ENCODE measurements around the gene WDR6. TPM values are rescaled to one million over a fixed set of nuclear protein-coding genes. Genes with fewer than 3 reads are reported as not detected.

WDR6 gene
- polyA plus RNA-seq, 3 donors, result 153 to 177 (median 168) TPM

DNA sequence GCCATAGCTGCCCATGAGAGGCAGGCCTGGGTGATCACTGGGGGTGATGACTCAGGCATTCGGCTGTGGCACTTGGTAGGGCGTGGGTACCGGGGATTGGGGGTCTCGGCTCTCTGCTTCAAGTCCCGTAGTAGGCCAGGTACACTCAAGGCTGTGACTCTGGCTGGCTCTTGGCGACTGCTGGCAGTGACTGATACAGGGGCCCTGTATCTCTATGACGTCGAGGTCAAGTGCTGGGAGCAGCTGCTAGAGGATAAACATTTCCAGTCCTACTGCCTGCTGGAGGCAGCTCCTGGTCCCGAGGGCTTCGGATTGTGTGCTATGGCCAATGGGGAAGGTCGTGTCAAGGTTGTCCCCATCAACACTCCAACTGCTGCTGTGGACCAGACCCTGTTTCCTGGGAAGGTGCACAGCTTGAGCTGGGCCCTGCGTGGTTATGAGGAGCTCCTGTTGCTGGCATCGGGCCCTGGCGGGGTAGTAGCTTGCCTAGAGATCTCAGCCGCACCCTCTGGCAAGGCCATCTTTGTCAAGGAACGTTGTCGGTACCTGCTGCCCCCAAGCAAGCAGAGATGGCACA lies 5.3 kb downstream of the WDR6 start:
- no peak for DNase-seq (ENCODE audit: low read depth in 3 of 3, low spot score in 2 of 3)

DNA sequence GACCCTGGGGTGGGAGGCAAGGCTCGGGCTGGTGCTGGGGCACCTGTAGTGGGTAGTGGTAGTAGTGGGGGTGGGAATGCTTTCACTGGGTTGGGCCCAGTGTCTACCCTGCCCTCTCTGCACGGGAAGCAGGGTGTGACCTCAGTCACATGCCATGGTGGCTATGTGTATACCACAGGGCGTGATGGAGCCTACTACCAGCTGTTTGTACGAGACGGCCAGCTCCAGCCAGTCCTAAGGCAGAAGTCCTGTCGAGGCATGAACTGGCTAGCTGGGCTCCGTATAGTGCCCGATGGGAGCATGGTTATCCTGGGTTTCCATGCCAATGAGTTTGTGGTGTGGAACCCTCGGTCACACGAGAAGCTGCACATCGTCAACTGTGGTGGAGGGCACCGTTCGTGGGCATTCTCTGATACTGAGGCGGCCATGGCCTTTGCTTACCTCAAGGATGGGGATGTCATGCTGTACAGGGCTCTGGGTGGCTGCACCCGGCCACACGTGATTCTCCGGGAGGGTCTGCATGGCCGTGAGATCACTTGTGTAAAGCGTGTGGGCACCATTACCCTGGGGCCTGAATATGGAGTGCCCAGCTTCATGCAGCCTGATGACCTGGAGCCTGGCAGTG lies 6.0 kb downstream of the WDR6 start:
- no peak for DNase-seq (ENCODE audit: low read depth in 3 of 3, low spot score in 2 of 3)

DNA sequence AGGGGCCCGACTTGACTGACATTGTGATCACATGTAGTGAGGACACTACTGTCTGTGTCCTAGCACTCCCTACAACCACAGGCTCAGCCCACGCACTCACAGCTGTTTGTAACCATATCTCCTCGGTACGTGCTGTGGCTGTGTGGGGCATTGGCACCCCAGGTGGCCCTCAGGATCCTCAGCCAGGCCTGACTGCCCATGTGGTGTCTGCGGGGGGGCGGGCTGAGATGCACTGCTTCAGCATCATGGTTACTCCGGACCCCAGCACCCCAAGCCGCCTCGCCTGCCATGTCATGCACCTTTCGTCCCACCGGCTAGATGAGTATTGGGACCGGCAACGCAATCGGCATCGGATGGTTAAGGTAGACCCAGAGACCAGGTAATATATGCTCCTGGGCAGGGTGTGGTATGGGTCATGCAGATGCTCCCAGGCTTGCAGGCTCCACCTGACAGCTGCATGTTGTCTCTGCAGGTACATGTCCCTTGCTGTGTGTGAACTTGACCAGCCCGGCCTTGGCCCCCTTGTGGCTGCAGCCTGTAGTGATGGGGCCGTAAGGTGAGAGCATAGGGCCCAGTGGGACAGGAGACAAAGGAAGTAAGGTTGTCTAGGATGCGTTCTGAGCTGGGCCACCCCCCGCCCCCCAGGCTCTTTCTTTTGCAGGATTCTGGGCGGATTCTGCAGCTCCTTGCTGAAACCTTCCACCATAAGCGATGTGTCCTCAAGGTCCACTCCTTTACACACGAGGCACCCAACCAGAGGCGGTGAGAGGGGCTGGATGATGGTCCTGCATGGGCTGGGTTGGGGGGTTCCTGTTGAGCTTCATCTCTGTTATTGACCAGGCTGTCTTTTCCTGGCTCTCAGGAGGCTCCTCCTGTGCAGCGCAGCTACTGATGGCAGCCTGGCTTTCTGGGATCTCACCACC lies 6.8 kb downstream of the WDR6 start:
- DNase-seq (ENCODE audit: low read depth in 3 of 3, low spot score in 2 of 3), result no peak

DNA sequence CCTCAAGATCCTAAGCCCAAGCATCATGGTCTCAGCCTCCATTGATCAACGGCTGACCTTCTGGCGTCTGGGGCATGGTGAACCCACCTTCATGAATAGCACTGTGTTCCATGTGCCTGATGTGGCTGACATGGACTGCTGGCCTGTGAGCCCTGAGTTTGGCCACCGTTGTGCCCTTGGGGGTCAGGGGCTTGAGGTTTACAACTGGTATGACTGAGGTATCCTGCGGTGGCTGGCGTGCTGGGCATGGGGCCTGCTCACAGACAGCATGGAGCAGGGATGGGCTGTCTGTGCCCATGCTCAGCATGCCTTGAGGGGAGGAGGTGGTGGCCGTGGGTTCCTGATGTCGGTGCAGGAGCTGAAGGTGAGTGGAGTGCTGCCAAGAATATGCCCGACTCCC lies 7.9 kb downstream of the WDR6 start:
- no peak for DNase-seq (ENCODE audit: low read depth in 3 of 3, low spot score in 2 of 3)

DNA sequence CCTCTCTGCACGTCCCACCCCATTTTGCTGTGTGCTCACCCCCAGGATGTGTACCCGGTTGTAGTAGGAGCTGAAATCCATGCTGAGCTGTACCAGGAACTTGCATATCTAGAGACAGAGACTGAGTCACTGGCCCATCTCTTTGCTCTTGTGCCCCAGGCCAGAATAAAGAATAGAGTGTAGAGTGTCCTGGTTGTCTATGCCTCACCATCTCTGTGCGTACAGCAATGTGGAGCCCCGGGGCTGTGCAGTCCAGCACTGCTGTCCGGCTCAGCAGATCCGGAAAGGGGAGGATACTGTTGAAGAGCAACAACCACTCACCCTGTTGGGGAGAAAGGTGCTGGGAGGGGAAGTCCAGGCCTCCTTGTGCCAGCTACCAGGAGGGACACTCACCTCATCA lies 8.6 kb downstream of the WDR6 start:
- no peak for DNase-seq (ENCODE audit: low read depth in 3 of 3, low spot score in 2 of 3)

DNA sequence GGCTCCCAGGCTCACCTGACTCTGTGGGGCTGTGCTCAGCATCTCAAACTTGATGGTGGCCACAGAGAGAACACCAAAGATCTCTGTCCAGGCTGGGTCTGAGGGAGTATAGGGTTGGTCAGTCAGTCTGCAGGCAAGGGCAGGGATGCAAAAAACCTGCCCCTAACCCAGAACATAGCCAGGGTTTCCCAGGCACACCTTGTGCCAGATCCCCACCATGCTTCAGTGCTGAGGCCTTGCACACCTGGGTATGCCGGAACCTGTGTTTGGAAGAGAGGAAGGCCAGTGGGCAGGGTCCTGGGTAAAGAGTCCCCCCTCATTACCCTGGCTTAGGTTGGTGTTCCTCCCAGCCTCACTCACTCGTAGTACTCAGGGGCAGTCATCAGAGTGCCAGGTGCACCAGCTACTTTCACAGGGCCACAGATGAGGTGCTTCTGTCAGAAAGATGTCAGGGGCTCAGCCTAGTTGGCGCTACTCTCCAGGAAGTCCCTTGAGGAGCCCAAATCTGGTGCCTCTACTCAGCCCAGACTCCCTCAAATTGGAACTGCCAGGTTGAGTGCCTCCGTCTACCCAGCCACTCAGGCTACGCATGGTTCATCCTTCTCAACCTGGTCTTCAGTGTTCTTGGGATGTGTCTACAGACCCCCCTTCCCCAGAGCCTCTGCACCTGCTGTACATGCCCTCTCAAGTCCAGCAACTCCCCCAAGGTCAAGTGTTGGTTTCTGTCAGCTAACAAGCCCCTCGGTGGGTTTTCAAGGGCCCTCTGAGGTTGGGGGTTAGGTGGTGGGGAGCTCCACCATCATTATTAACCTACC lies 9.4 kb downstream of the WDR6 start:
- DNase-seq (ENCODE audit: low read depth in 3 of 3, low spot score in 2 of 3), result no peak

DNA sequence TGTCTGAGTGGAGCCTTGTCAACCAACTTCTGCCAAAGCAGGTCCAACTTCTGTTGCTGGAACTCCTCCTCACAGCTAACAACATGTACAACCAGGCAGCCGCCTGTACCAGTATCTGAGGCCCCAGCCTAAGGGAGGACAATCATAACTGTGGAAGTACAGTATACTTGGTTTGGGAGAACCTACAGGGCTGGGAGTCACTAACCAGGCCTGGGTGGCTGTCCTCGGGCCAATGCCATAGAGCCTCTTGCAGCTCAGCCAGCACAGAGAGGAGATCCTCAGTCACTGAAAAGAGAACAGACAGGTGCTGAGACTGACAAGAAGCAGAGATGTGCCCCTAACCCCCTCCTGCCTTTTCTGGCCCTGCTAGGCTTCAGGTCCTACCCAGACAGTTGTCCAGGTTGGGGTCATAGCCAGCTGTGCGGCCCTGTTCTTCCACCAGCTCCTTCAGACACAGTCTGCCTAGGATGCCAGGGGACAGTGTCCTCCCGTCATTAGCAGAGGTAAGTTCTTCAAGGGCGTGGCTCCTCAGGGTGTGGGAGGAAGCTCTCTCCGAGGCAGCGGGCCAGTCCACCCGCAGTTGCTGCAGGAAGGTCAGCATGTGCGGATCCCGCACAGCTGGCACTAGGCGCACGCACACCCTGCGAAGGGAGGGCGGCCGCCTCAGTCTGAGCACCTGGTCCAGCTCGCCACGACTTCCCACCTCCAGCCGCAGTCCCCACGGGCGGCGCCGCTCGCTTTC lies 10.2 kb downstream of the WDR6 start:
- no peak for DNase-seq (ENCODE audit: low read depth in 3 of 3, low spot score in 2 of 3)

DNA sequence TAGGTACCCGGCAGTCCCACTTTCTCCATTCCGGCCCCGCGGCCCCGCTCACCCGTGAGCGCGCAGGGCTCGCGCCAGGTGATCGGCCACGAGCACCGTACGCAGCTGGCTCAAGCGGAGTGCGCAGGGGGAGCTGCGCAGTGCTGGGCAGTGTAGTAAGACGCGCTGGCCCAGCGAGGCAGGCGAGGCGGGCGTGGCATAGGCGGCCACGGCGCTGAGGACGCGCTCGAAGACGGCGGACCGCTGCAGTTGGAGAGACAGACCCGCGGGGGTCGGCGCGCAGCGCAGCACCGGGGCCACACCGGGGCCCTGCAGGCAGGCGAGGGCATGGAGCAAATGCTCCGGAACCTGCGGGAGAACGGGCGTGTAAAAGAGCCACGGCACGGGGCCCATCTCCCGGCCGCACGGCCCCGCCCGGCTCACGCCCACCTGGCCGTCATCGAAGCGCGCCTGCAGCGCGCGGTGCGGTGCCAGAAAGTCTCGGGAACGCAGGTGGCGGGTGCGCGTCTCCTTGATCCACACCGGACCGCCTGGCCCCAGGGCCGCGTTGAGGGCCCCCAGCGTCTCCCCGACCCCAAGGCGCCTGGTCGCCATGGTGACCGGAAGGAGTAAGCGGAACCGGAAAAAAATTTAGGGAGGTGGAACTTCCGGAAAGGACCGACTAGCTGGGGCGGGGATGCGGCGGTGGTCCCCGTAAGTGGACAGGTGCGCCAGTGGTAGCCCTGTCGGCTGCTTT lies 10.9 kb downstream of the WDR6 start, which contains the start of gene DALRD3:
DALRD3 (minus strand) TSS at position 610 of the 736 bp plus-strand sequence; CDS start at position 594, 16 bp downstream.
- no peak for DNase-seq (ENCODE audit: low read depth in 3 of 3, low spot score in 2 of 3)

DNA sequence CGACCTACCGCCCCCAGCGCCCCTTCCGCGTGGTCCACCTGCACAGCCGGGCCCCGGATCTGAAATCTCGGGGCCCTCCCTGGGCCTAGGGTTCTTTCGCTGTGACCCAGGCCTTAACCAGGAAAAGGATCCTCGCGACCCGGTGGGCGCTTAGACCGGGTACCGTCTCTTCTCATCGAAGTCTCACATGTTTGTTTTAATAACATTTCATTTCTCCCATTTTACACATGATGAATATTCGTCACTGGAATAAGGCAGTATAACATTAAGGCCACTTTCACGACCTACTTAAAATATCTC lies 11.5 kb downstream of the WDR6 start:
- DNase-seq (ENCODE audit: low read depth in 3 of 3, low spot score in 2 of 3), result no peak

DNA sequence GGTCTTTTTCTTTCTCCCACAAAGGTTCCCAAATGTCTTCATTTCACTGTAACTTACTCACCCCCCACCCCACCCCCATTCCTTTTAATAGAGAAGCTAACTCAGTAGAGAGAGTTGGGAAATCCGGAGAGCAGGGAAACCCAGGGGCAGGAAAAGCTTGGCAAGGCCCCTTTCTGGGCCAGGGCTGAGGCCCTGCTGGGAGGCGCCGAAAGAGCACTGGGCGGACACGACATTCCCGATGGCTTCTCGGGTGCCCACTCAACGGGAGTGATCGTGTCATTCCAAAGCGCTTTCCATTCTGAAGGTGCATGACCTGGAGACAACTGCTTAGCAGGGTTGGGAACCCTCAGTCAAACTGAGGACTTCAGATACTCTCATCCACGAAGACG lies 12.7 kb downstream of the WDR6 start:
- DNase-seq (ENCODE audit: low read depth in 3 of 3, low spot score in 2 of 3), result no peak

DNA sequence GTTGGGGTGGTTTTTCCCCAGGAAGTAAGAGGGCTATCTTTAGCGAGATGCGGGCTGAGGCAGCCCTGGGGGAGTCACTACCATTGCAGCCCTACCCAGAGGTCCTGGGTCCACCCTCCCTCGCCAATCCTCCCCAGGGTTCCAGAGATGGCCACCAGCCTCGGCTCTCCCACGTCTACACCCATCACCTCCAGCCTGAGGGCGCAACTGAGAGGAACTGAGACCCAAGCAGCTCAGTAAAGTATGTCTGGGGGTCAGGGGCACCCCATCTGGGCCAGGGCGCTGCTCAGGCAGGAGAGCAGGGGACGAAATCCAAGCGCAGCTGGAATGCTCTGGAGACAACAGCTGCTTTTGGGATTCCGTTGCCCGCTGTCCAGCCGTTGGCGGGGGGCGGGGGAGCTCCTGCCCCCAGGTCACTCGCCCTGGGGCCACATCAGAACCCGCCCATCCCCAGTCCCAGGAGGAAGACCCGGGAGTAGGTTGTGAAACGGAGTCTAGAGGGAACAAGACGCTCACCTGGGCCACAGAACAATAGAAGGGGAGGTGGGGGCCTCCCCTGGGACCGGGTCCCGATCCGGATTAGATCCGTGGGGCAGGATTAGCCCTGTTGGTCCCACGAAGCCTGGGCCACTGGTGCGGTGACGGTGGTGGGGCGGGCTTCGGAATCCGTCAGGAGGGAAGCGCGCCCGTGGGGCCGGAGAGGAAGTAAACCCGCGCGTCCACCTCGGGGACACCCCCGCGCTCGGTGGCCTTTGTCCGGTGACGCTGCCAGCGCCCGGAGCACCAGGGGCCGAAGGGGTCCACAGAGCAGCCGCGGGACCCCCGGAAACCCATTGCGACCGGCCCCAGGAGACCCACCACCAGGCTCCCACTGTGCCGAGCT lies 13.4 kb downstream of the WDR6 start:
- DNase-seq (ENCODE audit: low read depth in 3 of 3, low spot score in 2 of 3), result no peak

DNA sequence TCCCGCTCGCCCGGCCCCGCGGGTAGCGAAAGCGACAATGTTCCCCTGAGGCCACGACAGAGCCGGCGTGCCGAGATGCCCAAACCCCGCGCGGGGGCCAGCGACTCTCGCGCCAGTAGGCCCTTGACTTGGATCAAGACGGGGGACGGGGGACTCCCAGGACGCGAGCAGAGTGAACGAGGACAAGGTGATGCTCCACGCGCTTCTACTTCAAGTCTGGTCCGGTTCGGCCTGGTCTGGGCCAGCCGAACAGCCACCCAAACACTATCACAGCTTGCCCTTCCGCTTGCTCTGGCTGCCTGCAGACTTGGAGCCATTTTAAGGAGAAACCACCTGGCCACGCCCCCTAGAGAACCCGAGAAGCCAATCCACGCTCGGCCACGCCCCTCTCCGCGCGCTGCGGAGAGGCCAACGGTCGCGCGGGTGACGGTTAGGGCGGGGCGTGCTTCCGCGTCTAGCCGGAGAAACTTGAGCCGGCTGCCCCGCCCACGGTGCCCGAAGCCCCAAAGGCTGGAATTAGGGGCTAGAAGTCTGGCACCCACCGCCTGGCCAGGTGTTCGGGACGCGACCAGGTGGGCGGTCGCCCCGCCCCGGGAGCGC lies 14.1 kb downstream of the WDR6 start:
- peak; percentile 96 to 97 (median 96) for DNase-seq (ENCODE audit: low read depth in 3 of 3, low spot score in 2 of 3)

DNA sequence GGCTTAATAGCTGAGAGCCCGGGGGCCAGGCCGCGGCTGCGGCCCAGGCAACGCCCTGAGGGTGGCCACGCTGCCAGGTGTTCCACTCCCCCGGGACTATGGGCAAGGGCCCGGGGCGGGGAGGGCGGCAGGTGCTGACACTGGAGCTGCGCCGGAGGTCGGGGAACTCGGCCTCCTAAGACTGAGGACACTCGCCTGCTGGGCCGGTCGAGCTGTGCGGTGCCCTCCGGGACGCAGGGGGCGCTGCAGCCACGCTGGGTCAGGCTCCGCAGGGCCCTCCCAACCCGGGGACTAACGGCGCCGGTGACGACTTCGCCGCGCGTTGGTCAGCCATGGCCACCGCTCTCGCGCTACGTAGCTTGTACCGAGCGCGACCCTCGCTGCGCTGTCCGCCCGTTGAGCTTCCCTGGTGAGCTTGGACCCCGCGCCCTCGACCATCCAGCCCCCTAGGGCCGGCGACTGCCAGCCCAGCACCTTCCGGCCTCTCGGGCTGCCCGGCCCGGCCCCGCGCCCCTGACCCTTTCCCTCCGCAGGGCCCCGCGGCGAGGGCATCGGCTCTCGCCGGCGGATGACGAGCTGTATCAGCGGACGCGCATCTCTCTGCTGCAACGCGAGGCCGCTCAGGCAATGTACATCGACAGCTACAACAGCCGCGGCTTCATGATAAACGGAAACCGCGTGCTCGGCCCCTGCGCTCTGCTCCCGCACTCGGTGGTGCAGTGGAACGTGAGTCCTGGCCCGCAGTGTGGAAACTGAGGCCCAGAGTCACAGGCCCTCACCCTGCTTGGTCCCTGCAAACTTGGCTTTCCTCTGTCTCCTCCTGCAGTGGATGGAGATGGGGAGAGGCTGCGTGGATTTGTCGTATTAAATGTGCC lies 14.9 kb downstream of the WDR6 start, which contains the start of gene NDUFAF3:
NDUFAF3 (plus strand) TSS at position 309 of the 875 bp plus-strand sequence; CDS start at position 333, 24 bp downstream.
- DNase-seq (ENCODE audit: low read depth in 3 of 3, low spot score in 2 of 3), result peak in 2 of 3 donors; percentile 84

DNA sequence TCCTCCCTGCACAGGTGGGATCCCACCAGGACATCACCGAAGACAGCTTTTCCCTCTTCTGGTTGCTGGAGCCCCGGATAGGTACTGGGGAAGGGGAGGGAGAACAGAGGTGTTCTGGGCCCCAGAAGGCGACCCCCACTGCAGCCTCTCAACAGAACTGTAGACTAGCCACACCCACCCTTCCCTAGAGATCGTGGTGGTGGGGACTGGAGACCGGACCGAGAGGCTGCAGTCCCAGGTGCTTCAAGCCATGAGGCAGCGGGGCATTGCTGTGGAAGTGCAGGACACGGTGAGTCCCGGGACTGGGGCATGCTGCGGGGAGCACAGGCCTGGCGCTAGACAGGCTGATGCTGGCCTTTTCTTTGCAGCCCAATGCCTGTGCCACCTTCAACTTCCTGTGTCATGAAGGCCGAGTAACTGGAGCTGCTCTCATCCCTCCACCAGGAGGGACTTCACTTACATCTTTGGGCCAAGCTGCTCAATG lies 15.5 kb downstream of the WDR6 start:
- DNase-seq (ENCODE audit: low read depth in 3 of 3, low spot score in 2 of 3), result no peak

DNA sequence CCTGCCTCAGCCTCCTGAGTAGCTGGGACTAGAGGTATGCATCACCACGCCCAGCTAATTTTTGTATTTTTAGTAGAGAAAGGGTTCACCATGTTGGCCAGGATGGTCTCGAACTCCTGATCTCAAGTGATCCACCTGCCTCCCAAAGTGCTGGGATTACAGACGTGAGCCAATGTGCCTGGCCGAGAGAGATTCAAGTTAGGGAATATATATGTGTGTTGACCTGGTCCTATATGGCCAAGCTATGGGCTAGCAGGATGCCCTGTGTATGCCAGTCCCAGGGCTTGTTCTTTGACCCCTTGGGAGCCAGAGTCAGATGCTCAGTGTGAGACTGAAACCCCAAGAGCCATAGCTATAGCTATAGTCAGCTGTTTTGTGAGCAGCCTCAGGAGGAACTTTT lies 16.6 kb downstream of the WDR6 start:
- no peak for DNase-seq (ENCODE audit: low read depth in 3 of 3, low spot score in 2 of 3)

DNA sequence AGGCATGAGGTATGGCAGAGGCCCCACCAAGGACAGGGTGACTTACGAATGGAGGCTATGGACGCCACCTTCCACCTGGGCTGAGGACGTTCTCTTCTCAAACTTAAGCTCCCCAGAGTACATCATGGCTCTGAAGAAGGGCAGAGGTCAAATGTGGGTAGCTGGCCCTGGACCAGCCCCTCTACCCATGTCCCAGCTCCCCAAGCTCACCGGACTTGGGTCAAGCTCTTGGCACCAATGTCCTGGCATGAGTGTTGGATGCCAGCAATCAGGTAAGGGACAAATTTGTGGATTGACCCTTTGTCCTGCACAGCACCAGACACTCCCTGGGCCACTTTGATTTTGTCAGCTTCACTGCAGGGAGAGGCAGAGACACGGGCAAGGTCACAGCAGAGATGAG lies 17.3 kb downstream of the WDR6 start:
- DNase-seq (ENCODE audit: low read depth in 3 of 3, low spot score in 2 of 3), result no peak

Measured in right renal cortex interstitium (tissue), 3 donors.